H1 (cell line): ENCODE results near the gene SPINK1. TPM values are rescaled to one million over a fixed set of nuclear protein-coding genes. Genes with fewer than 3 reads are reported as not detected.

Experiments used
- CTCF ChIA-PET: fragments of 300-600 bp; sonication (Branson Sonifier 250); formaldehyde crosslinking; loops from one replicate; lab custom pipeline; 2021; ENCODE audit not compliant: partially characterized antibody; lab: Charles Lee
- POLR2A ChIA-PET: fragments of 300-600 bp; sonication (Branson Sonifier 250); formaldehyde crosslinking; loops from one replicate; lab custom pipeline; 2021; ENCODE audit warnings: inconsistent platforms; ENCODE audit not compliant: partially characterized antibody; lab: Charles Lee
- DNase-seq, 2 experiments: peaks; one replicate each; pipeline versions ENCODE4 v3.0.0 to v3.0.0-alpha.2; 2010 to 2022; ENCODE audit warnings: low spot score in 2 of 2, low read depth in 1 of 2, mixed read lengths in 1 of 2
- FAIRE-seq: peaks from 2 replicates; lab custom pipeline; 2011; peaks lifted over from hg19 to GRCh38; lab: Jason Lieb, UNC
- H2AFZ ChIP-seq: 2 replicates; pipeline ENCODE4 v1.8.1; 2012; ENCODE audit warnings: low read length, inconsistent platforms
- H2AK5ac ChIP-seq: 2 replicates; pipeline ENCODE4 v1.6.1; 2013; ENCODE audit warnings: low read depth, low read length
- H2BK120ac ChIP-seq: replicated peaks from 2 replicates; pipeline ENCODE3; 2013; ENCODE audit warnings: low read depth, low read length, inconsistent platforms
- H2BK12ac ChIP-seq: 2 replicates; pipeline ENCODE4 v1.6.1; 2013; ENCODE audit warnings: low read depth, low read length
- H2BK15ac ChIP-seq: 2 replicates; pipeline ENCODE4 v1.6.1; 2013; ENCODE audit warnings: low read length
- H2BK20ac ChIP-seq: 2 replicates; pipeline ENCODE4 v1.6.1; 2013; ENCODE audit warnings: low read length
- H2BK5ac ChIP-seq: 2 replicates; pipeline ENCODE4 v1.6.1; 2013; ENCODE audit warnings: low read depth, low read length
- H3K14ac ChIP-seq: 2 replicates; pipeline ENCODE4 v1.6.1; 2013; ENCODE audit warnings: inconsistent platforms; ENCODE audit not compliant: insufficient read length
- H3K18ac ChIP-seq: 2 replicates; pipeline ENCODE4 v1.6.1; 2013; ENCODE audit warnings: low read length; ENCODE audit errors: extremely low read depth
- H3K23ac ChIP-seq: 2 replicates; pipeline ENCODE4 v1.6.1; 2013; ENCODE audit warnings: inconsistent platforms; ENCODE audit not compliant: insufficient read length
- H3K23me2 ChIP-seq: 2 replicates; pipeline ENCODE4 v1.6.1; 2013; ENCODE audit warnings: low read depth, low read length
- H3K27ac ChIP-seq: 2 replicates; pipeline ENCODE4 v1.6.1; 2011; ENCODE audit warnings: low read depth, low read length, inconsistent platforms
- H3K27me3 ChIP-seq, 4 experiments: replicated peaks in 1 of 4; 1 replicate in 1 of 4; 2 replicates in 3 of 4; pipeline versions ENCODE4 v1.6.1 to v1.8.1; 2011 to 2013; ENCODE audit warnings: low read length in 3 of 4, mild to moderate bottlenecking in 3 of 4, inconsistent platforms in 2 of 4, mixed read lengths in 2 of 4, moderate library complexity in 1 of 4; ENCODE audit not compliant: control insufficient read depth in 3 of 4, insufficient read depth in 3 of 4; ENCODE audit errors: extremely low read depth in 1 of 4
- H3K36me3 ChIP-seq, 4 experiments: 2 replicates each; pipeline versions ENCODE4 v1.6.1 to v1.8.1; 2011 to 2013; ENCODE audit warnings: mild to moderate bottlenecking in 4 of 4, low read length in 3 of 4, moderate library complexity in 2 of 4, control low read depth in 1 of 4, inconsistent platforms in 1 of 4; ENCODE audit not compliant: insufficient read depth in 4 of 4, control insufficient read depth in 2 of 4
- H3K4ac ChIP-seq: replicated peaks from 2 replicates; pipeline ENCODE3; 2013; ENCODE audit warnings: low read length, low read depth, mixed read lengths, inconsistent platforms; ENCODE audit not compliant: insufficient read length
- H3K4me1 ChIP-seq, 4 experiments: replicated peaks in 1 of 4; 1 replicate in 1 of 4; 2 replicates in 3 of 4; pipeline versions ENCODE4 v1.6.1 to v1.8.1; 2011 to 2013; ENCODE audit warnings: low read length in 3 of 4, inconsistent platforms in 2 of 4, mixed read lengths in 1 of 4; ENCODE audit not compliant: insufficient read depth in 4 of 4, control insufficient read depth in 3 of 4
- H3K4me2 ChIP-seq, 2 experiments: 2 replicates each; pipeline versions ENCODE4 v1.6.1 to v1.8.1; 2011 to 2013; ENCODE audit warnings: low read depth in 2 of 2, low read length in 2 of 2, control low read depth in 1 of 2, inconsistent platforms in 1 of 2, mild to moderate bottlenecking in 1 of 2; ENCODE audit not compliant: insufficient read depth in 1 of 2
- H3K4me3 ChIP-seq, 4 experiments: fragments of 200-600, 300-600 bp in 1 of 4; sonication (generic), shearing (Covaris generic), sonication (Bioruptor Twin) in 1 of 4; 2 replicates each; pipeline versions ENCODE4 v1.5.1 to v1.8.1; 2011 to 2016; ENCODE audit warnings: low read length in 4 of 4, low read depth in 3 of 4, control low read depth in 2 of 4, inconsistent platforms in 2 of 4, mild to moderate bottlenecking in 2 of 4, mixed read lengths in 1 of 4, moderate library complexity in 1 of 4; ENCODE audit not compliant: insufficient read depth in 2 of 4; ENCODE audit errors: extremely low read depth in 1 of 4
- H3K56ac ChIP-seq: replicated peaks from 2 replicates; pipeline ENCODE3; 2013; ENCODE audit warnings: low read depth, mild to moderate bottlenecking, mixed read lengths, low read length, inconsistent platforms; ENCODE audit not compliant: insufficient read length
- H3K79me1 ChIP-seq: 2 replicates; pipeline ENCODE4 v1.6.1; 2013; ENCODE audit warnings: low read depth, low read length, control low read depth
- H3K79me2 ChIP-seq, 2 experiments: 2 replicates each; pipeline versions ENCODE4 v1.6.1 to v1.8.1; 2012 to 2013; ENCODE audit warnings: low read length in 2 of 2, mild to moderate bottlenecking in 2 of 2, inconsistent platforms in 1 of 2; ENCODE audit not compliant: insufficient read depth in 2 of 2, control insufficient read depth in 1 of 2
- H3K9ac ChIP-seq, 4 experiments: replicated peaks in 1 of 4; 1 replicate in 1 of 4; 2 replicates in 3 of 4; pipeline versions ENCODE4 v1.6.1 to v1.8.1; 2011 to 2013; ENCODE audit warnings: low read depth in 3 of 4, low read length in 3 of 4, control low read depth in 2 of 4, mild to moderate bottlenecking in 2 of 4, moderate library complexity in 2 of 4, inconsistent platforms in 1 of 4; ENCODE audit errors: extremely low read depth in 1 of 4
- H3K9me3 ChIP-seq, 2 experiments: 2 replicates each; pipeline versions ENCODE4 v1.6.1 to v1.8.1; 2012 to 2013; ENCODE audit warnings: mild to moderate bottlenecking in 2 of 2, moderate library complexity in 2 of 2, control low read depth in 1 of 2, inconsistent platforms in 1 of 2, low read depth in 1 of 2, low read length in 1 of 2, mixed read lengths in 1 of 2; ENCODE audit not compliant: insufficient read depth in 2 of 2
- H4K20me1 ChIP-seq, 2 experiments: replicated peaks in 1 of 2; 2 replicates each; pipeline versions ENCODE3 to v1.8.1; 2011 to 2013; ENCODE audit warnings: inconsistent platforms in 2 of 2, low read length in 2 of 2, mild to moderate bottlenecking in 1 of 2; ENCODE audit not compliant: insufficient read depth in 2 of 2, control insufficient read depth in 1 of 2
- H4K5ac ChIP-seq: 2 replicates; pipeline ENCODE4 v1.6.1; 2013; ENCODE audit warnings: low read length, low read depth, mixed read lengths, inconsistent platforms; ENCODE audit not compliant: insufficient read length
- H4K8ac ChIP-seq: 2 replicates; pipeline ENCODE4 v1.8.0; 2013; ENCODE audit warnings: mild to moderate bottlenecking, moderate library complexity, low read length, inconsistent platforms; ENCODE audit not compliant: insufficient read depth; ENCODE audit errors: extremely low read depth
- H4K91ac ChIP-seq: replicated peaks from 2 replicates; pipeline ENCODE3; 2013; ENCODE audit warnings: low read length, mixed read lengths, inconsistent platforms; ENCODE audit not compliant: insufficient read length
- BACH1 ChIP-seq: IDR thresholded peaks from 2 replicates; pipeline ENCODE4 v1.6.1; 2012; ENCODE audit warnings: low read length, improper control_type of control experiment
- BCL11A ChIP-seq, 2 experiments: IDR thresholded peaks; one replicate each; pipeline ENCODE4 v1.6.1; 2011; ENCODE audit warnings: low read depth in 2 of 2, low read length in 2 of 2, mild to moderate bottlenecking in 2 of 2
- NRF1 ChIP-seq: IDR thresholded peaks from 2 replicates; pipeline ENCODE4 v1.6.1; 2011; ENCODE audit warnings: mild to moderate bottlenecking, low read depth, low read length, improper control_type of control experiment
- RXRA ChIP-seq: IDR thresholded peaks from 2 replicates; pipeline ENCODE4 v1.6.1; 2011; ENCODE audit warnings: low read depth, mild to moderate bottlenecking, low read length, moderate library complexity; ENCODE audit not compliant: insufficient read depth
- SAP30 ChIP-seq: fragments of 300-600 bp; sonication (generic); IDR thresholded peaks from 2 replicates; pipeline ENCODE4 v1.7.1; 2012; ENCODE audit warnings: low read length, moderate library complexity, mild to moderate bottlenecking, inconsistent platforms; ENCODE audit not compliant: insufficient read depth, insufficient replicate concordance
- SP1 ChIP-seq: IDR thresholded peaks from 2 replicates; pipeline ENCODE4 v1.6.1; 2011; ENCODE audit warnings: low read depth, low read length
- TAF1 ChIP-seq: IDR thresholded peaks from 2 replicates; pipeline ENCODE4 v1.6.1; 2011; ENCODE audit warnings: mild to moderate bottlenecking, low read depth, low read length
- WGBS, 2 experiments: shearing (Covaris generic) in 1 of 2; methylation state at CpG; one replicate each; pipeline versions ENCODE4 v1.1.6 to v1.1.7; 2013 to 2015; ENCODE audit warnings: low lambda C conversion rate in 2 of 2, mixed read lengths in 2 of 2, inconsistent platforms in 1 of 2, low coverage in 1 of 2, missing lambda C conversion rate in 1 of 2; ENCODE audit not compliant: insufficient replicate concordance in 2 of 2, insufficient coverage in 1 of 2, insufficient read length in 1 of 2; ENCODE audit errors: extremely low coverage in 1 of 2, missing lambda C conversion rate in 1 of 2; 5-methylcytosine and 5-hydroxymethylcytosine counted together
- polyA plus RNA-seq, 7 experiments: library from polyadenylated mRNA; depleted of rRNA in 3 of 7; stranded (reverse) in 5 of 7; unstranded in 2 of 7; fragments of >200 nt in 5 of 7; fragments of 200-250 nt in 2 of 7; gene quantifications; 1 replicate in 5 of 7; 2 replicates in 1 of 7; 4 replicates in 1 of 7; pipeline versions ENCODE4 v1.2.1 to v1.2.3, GENCODE V29; 2011 to 2013; ENCODE audit warnings: missing spikeins in 2 of 7, mixed read lengths in 2 of 7
- total RNA-seq: library from RNA; stranded (reverse); fragmentation: NEBNext Ultra II Directional; extraction: Animal tissue kit (Norgen Biotek cat#: 25700); gene quantifications from 2 replicates; pipeline ENCODE4 v1.2.1, GENCODE V29; 2021

The SPINK1 gene
- total and polyA plus RNA-seq, 2 of the 8 experiments (the other 6 are each of a cell fraction or from before 2014, with no cell fraction given) = 0.48 to 1.3 TPM

DNA sequence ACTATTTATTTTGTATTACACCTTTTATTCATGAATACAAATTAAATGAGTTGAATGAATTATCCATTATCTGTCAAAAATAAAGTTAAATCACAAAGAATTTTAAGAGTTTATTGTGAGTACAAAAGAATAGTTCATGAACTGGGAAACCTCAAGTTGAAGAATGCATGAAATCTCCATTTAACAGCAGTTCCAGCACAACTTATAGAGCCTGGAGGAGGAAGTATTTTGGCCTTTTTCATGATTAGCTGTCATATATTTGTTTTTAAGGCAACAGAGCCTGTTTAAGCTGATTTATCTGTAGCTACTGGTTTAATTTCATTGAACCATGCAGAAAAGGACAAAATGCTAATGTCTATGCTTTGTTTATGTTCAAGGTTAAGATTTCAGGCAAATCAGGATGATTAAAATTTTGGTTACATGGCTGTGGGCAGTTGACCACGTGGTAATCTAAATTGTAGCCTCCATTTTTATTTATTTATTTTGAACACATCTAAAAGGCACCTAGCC lies 12.2 kb downstream of the SPINK1 start:
- Histone ChIP-seq H4K91ac (no peak overlapping the region), H3K36me3 (no peaks in the 10 kb centered on the region), H3K4ac (no peak overlapping the region), H3K23ac (no peak overlapping the region), H2BK12ac (no peak overlapping the region), H2BK15ac (no peak overlapping the region), H3K14ac (no peak overlapping the region), H3K79me2 (no peaks in the 10 kb centered on the region), H2BK20ac (no peak overlapping the region), H3K9me3 (no peaks in the 10 kb centered on the region), H2BK120ac (no peak overlapping the region), H3K18ac (no peak overlapping the region), H3K23me2 (no peaks in the 10 kb centered on the region), H3K27me3 (no peaks in the 10 kb centered on the region), H3K4me1 (no peaks in the 10 kb centered on the region), H3K56ac (no peak overlapping the region), H4K8ac (no peak overlapping the region), H3K79me1 (no peaks in the 10 kb centered on the region), H2AFZ (no peak overlapping the region), H2BK5ac (no peak overlapping the region), H3K27ac (no peak overlapping the region), H3K4me2 (no peak overlapping the region), H3K9ac (no peak overlapping the region), H4K20me1 (no peaks in the 10 kb centered on the region), H4K5ac (no peak overlapping the region), H2AK5ac (no peak overlapping the region), H3K4me3 (no peak overlapping the region)
- 70% methylated on average over 1 of the region's 1 CpG; no CpG with 5 or more reads in 1 of the 2 experiments for WGBS, 2 experiments
- TF ChIP-seq BACH1 (no peak), RXRA (no peak), NRF1 (no peak), TAF1 (no peak), BCL11A (IDR thresholded peaks at IDR 0.05; ENCODE audit: low read depth in 2 of 2, low read length in 2 of 2) (no peak), SP1 (no peak), SAP30 (no peak)
- ChIA-PET CTCF (interaction anchor here (0.6 to 2.5 kb wide), 6 partner anchors 10 to 265 kb away, joined by 3 to 12 read pairs (median 3); no protein-coding TSS in a partner anchor), POLR2A (no interaction called here)
- DNase-seq = no peak
- no peak for FAIRE-seq
